Loucy (cell line): ENCODE measurements around the gene CXCR5.

Experiments used
- CTCF ChIP-seq: fragments of 200-600 bp; sonication (generic); conservative IDR thresholded peaks from 2 replicates; pipeline ENCODE4 v1.5.1; 2014; ENCODE audit warnings: mild to moderate bottlenecking, antibody characterized with exemption, low read length
- EZH2phosphoT487 ChIP-seq: fragments of 200-600 bp; IDR thresholded peaks from 2 replicates; pipeline ENCODE4 v1.6.1; 2018; ENCODE audit warnings: antibody characterized with exemption, mild to moderate bottlenecking, moderate library complexity, borderline replicate concordance

- no peak for TF ChIP-seq EZH2phosphoT487
- TF ChIP-seq CTCF = no peak
Measured at GRCh38 chr11:118896921-118897591, 13.4 kb downstream of the CXCR5 start.
